ENCODE data around the gene BAHCC1. TPM values are rescaled to one million over a fixed set of nuclear protein-coding genes. Genes with fewer than 3 reads are reported as not detected.
A peak's percentile ranks its signal among the peaks of the same experiment; 100 is the strongest.

BAHCC1 gene
- total RNA-seq, 1 experiment from 2014 or later = 29.8 TPM

- ChIA-PET CTCF (interaction anchor here (0.7 to 1.6 kb wide), 4 partner anchors 9 to 78 kb away, joined by 3 to 9 read pairs (median 4); no protein-coding TSS in a partner anchor), POLR2A (no interaction called here)
- ATAC-seq (0 out of 2 replicates have a peak, but pooled peaks have one; percentile 7), DNase-seq (ENCODE audit: low spot score) (no peak)
- H3K4me3 Mint-ChIP-seq = no peak overlapping the region
- H3K27ac Mint-ChIP-seq = no peak overlapping the region
- H3K4me1 Mint-ChIP-seq = no peaks in the 10 kb centered on the region
- no peaks in the 10 kb centered on the region for H3K9me3 Mint-ChIP-seq
- H3K36me3 Mint-ChIP-seq = no peaks in the 10 kb centered on the region
- H3K27me3 Mint-ChIP-seq (ENCODE audit: low read depth) = no peaks in the 10 kb centered on the region
- TF ChIP-seq, protein P1, sequence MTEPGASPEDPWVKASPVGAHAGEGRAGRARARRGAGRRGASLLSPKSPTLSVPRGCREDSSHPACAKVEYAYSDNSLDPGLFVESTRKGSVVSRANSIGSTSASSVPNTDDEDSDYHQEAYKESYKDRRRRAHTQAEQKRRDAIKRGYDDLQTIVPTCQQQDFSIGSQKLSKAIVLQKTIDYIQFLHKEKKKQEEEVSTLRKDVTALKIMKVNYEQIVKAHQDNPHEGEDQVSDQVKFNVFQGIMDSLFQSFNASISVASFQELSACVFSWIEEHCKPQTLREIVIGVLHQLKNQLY (CRISPR knock-in tag; IDR thresholded peaks at IDR 0.05) = no peak
These were observed 49.5 kb downstream of the BAHCC1 start for GRCh38 chr17:81444610-81445339.

- no peak overlapping the region for H3K4me3 Mint-ChIP-seq
- H3K4me1 Mint-ChIP-seq = no peaks in the 10 kb centered on the region
- no peaks in the 10 kb centered on the region for H3K36me3 Mint-ChIP-seq
- ChIA-PET POLR2A (no interaction called here), CTCF (interaction anchor here (0.8 to 1.6 kb wide), 5 partner anchors 15 to 191 kb away, joined by 3 to 9 read pairs (median 3); no protein-coding TSS in a partner anchor)
- no peak for TF ChIP-seq SOX15 (CRISPR knock-in tag; IDR thresholded peaks at IDR 0.05)
- no peak for TF ChIP-seq ZNF263 (CRISPR knock-in tag; IDR thresholded peaks at IDR 0.05; ENCODE audit: low read depth)
- TF ChIP-seq ZNF671 (CRISPR knock-in tag; IDR thresholded peaks at IDR 0.05) = no peak
- no peak for TF ChIP-seq TCF7 (CRISPR knock-in tag; IDR thresholded peaks at IDR 0.05; ENCODE audit: low read depth)
- TF ChIP-seq CREB1 (CRISPR knock-in tag; IDR thresholded peaks at IDR 0.05) = no peak
- no peak for TF ChIP-seq OVOL2 (CRISPR knock-in tag; IDR thresholded peaks at IDR 0.05; ENCODE audit: borderline replicate concordance)
- no peak for TF ChIP-seq AR (CRISPR knock-in tag; IDR thresholded peaks at IDR 0.05)
- TF ChIP-seq JUN (CRISPR knock-in tag; IDR thresholded peaks at IDR 0.05) = no peak
- TF ChIP-seq ZNF138 (CRISPR knock-in tag; conservative IDR thresholded peaks at IDR 0.05) = no peak
- no peak for TF ChIP-seq E2F1 (CRISPR knock-in tag; IDR thresholded peaks at IDR 0.05)
- no peak for TF ChIP-seq JAZF1 (CRISPR knock-in tag; IDR thresholded peaks at IDR 0.05)
- no peak for TF ChIP-seq SMAD4 (CRISPR knock-in tag; IDR thresholded peaks at IDR 0.05)
- ATAC-seq = peak; percentile 68
- DNase-seq (ENCODE audit: low spot score) = peak; percentile 42
- no peaks in the 10 kb centered on the region for H3K27me3 Mint-ChIP-seq (ENCODE audit: low read depth)
- H3K27ac Mint-ChIP-seq = no peak overlapping the region
- H3K9me3 Mint-ChIP-seq = no peaks in the 10 kb centered on the region
These were observed 50.6 kb downstream of the BAHCC1 start for GRCh38 chr17:81445642-81446503.

DNA sequence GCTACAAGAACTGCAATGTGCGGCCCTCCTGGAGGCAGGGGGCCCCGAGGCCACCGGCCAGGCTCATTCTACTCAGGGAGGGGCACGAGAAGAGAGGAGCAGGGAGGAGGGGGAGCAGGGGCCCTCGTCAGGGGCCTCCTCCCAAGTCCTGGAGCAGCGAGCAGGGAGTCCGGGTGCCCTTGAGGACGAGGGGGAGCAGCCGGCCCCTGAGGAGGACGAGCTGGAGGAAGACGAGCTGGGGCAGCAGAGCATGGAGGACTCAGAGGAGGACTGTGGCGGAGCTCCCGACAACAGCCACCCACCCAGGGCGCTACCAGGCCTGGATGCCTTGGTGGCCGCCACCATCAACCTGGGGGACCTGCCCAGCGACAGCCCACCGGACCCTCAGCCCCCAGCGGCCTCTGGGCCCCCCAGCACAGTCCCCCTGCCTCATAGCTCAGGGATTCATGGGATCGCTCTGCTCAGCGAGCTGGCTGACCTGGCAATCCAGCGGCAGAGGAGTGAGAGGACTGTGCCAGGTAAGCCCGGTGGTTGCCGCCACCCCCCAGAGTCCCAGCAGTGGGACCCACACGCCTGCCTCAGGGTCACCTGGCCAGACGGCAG lies 52.2 kb downstream of the BAHCC1 start:
- no peak for DNase-seq (ENCODE audit: low spot score)
- H3K27ac Mint-ChIP-seq = no peak overlapping the region
- H3K4me1 Mint-ChIP-seq = no peaks in the 10 kb centered on the region
- ChIA-PET POLR2A (interaction anchor here (0.6 kb wide), 1 partner anchor 11 kb away, joined by 3 read pairs; no protein-coding TSS in a partner anchor), CTCF (no interaction called here)
- H3K36me3 Mint-ChIP-seq = no peaks in the 10 kb centered on the region
- no peaks in the 10 kb centered on the region for H3K9me3 Mint-ChIP-seq
- no peaks in the 10 kb centered on the region for H3K27me3 Mint-ChIP-seq (ENCODE audit: low read depth)
- ATAC-seq = no peak
- no peak overlapping the region for H3K4me3 Mint-ChIP-seq
- TF ChIP-seq HMGA2 (CRISPR knock-in tag; IDR thresholded peaks at IDR 0.05) (no peak), NR2C2 (CRISPR knock-in tag; IDR thresholded peaks at IDR 0.05) (no peak), GRHL2 (CRISPR knock-in tag; IDR thresholded peaks at IDR 0.05; ENCODE audit: insufficient replicate concordance, severe bottlenecking) (no peak), ZNF281 (CRISPR knock-in tag; IDR thresholded peaks at IDR 0.05) (no peak), SMAD3 (CRISPR knock-in tag; IDR thresholded peaks at IDR 0.05; ENCODE audit: borderline replicate concordance) (no peak), ZNF317 (CRISPR knock-in tag; IDR thresholded peaks at IDR 0.05; ENCODE audit: borderline replicate concordance, low read depth) (no peak), RORB (CRISPR knock-in tag; IDR thresholded peaks at IDR 0.05) (no peak), JAZF1 (CRISPR knock-in tag; IDR thresholded peaks at IDR 0.05) (no peak)
- TF ChIP-seq, protein P2, sequence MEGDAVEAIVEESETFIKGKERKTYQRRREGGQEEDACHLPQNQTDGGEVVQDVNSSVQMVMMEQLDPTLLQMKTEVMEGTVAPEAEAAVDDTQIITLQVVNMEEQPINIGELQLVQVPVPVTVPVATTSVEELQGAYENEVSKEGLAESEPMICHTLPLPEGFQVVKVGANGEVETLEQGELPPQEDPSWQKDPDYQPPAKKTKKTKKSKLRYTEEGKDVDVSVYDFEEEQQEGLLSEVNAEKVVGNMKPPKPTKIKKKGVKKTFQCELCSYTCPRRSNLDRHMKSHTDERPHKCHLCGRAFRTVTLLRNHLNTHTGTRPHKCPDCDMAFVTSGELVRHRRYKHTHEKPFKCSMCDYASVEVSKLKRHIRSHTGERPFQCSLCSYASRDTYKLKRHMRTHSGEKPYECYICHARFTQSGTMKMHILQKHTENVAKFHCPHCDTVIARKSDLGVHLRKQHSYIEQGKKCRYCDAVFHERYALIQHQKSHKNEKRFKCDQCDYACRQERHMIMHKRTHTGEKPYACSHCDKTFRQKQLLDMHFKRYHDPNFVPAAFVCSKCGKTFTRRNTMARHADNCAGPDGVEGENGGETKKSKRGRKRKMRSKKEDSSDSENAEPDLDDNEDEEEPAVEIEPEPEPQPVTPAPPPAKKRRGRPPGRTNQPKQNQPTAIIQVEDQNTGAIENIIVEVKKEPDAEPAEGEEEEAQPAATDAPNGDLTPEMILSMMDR (IDR thresholded peaks at IDR 0.05) = no peak
